Measurements from ENCODE around the gene CHST11.

DNA sequence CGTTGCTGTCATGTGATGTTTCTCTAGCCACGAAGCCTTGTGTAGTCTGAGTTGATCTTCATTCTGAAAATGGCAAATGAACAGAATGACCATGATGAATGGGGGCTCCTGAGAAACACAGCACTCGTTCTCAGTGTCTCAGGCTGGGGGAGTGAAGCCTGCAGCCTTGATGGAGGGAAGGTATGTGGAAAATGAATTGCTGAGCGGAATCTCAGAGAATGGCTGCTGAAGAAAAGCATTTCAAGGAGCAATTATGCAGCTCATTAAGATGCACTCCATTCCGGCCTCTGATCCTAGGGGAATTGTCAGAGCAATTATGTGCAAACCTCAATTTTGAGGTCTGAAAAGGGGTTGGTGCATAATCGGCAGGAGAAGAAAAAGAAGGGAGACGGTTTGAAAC is 167.1 kb downstream of the CHST11 start:
- TF ChIP-seq, protein P1, sequence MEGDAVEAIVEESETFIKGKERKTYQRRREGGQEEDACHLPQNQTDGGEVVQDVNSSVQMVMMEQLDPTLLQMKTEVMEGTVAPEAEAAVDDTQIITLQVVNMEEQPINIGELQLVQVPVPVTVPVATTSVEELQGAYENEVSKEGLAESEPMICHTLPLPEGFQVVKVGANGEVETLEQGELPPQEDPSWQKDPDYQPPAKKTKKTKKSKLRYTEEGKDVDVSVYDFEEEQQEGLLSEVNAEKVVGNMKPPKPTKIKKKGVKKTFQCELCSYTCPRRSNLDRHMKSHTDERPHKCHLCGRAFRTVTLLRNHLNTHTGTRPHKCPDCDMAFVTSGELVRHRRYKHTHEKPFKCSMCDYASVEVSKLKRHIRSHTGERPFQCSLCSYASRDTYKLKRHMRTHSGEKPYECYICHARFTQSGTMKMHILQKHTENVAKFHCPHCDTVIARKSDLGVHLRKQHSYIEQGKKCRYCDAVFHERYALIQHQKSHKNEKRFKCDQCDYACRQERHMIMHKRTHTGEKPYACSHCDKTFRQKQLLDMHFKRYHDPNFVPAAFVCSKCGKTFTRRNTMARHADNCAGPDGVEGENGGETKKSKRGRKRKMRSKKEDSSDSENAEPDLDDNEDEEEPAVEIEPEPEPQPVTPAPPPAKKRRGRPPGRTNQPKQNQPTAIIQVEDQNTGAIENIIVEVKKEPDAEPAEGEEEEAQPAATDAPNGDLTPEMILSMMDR (optimal IDR thresholded peaks at IDR 0.05 in 1 of 3, IDR thresholded peaks at IDR 0.05 in 1 of 3, conservative IDR thresholded peaks at IDR 0.05 in 1 of 3; ENCODE audit: extremely low read depth in 1 of 3, insufficient read depth in 2 of 3, low read length in 3 of 3) = no peak
- TF ChIP-seq EZH2 (IDR thresholded peaks at IDR 0.05; ENCODE audit: low read length) = no peak
